Heart right ventricle (tissue), 16 donors: ENCODE results near the gene RNF213. TPM values are rescaled to one million over a fixed set of nuclear protein-coding genes. Genes with fewer than 3 reads are reported as not detected.
"Not testable (repeated sequence)": the region's sequence is repeated elsewhere in the genome, so short reads cannot be mapped to it uniquely, and the experiment has no call there.

Experiments used
- ATAC-seq, 8 donors: fragments of 200-7000 bp; cut with Tn5 transposase; one replicate each; pipeline ENCODE4 v1.9.1; 2020; ENCODE audit warnings: mild to moderate bottlenecking in 8 of 8, moderate library complexity in 8 of 8, moderate number of reproducible peaks in 1 of 8
- DNase-seq, 2 donors: peaks; one replicate each; pipeline ENCODE4 v3.0.0-alpha.2; 2020
- H3K27ac ChIP-seq, 10 donors: fragments of 200-600 bp; sonication (generic) in 2 of 10; one replicate each; pipeline versions ENCODE4 v1.5.0 to v1.8.0; 2020 to 2022; ENCODE audit warnings: mild to moderate bottlenecking in 3 of 10
- H3K27me3 ChIP-seq, 7 donors: fragments of 200-600 bp; one replicate each; pipeline ENCODE4 v1.8.0; 2021 to 2022; ENCODE audit warnings: mild to moderate bottlenecking in 2 of 7
- H3K36me3 ChIP-seq, 9 donors: fragments of 200-600 bp; sonication (generic) in 1 of 9; one replicate each; pipeline versions ENCODE4 v1.5.0 to v1.8.0; 2020 to 2022; ENCODE audit warnings: mild to moderate bottlenecking in 2 of 9
- H3K4me1 ChIP-seq, 9 donors: fragments of 200-600 bp; sonication (generic) in 1 of 9; one replicate each; pipeline versions ENCODE4 v1.5.0 to v1.8.0; 2020 to 2022; ENCODE audit warnings: mild to moderate bottlenecking in 4 of 9
- H3K4me3 ChIP-seq, 10 donors: fragments of 200-600 bp; sonication (generic) in 2 of 10; one replicate each; pipeline versions ENCODE4 v1.5.0 to v1.8.0; 2020 to 2022; ENCODE audit warnings: mild to moderate bottlenecking in 7 of 10, moderate library complexity in 2 of 10
- H3K9me3 ChIP-seq, 11 donors: fragments of 200-600 bp in 10 of 11; sonication (generic) in 2 of 11; one replicate each; pipeline versions ENCODE4 v1.5.0 to v1.8.0; 2013 to 2022; ENCODE audit warnings: mild to moderate bottlenecking in 2 of 11, control low read depth in 1 of 11, moderate library complexity in 1 of 11
- WGBS, 2 donors: extraction: QIAGEN DNeasy Blood & Tissue Kit; methylation state at CpG; one replicate each; pipeline ENCODE4 v1.1.7; 2013; ENCODE audit warnings: inconsistent platforms in 1 of 2; 5-methylcytosine and 5-hydroxymethylcytosine counted together
- intact Hi-C, 10 donors: fragments of 100-400 bp; cut with DNase I; formaldehyde crosslinking; loops; one replicate each; pipeline versions ENCODE4 v1.11.1 to v1.14.2; 2022
- polyA plus RNA-seq, 2 donors: library from polyadenylated mRNA; stranded (reverse); fragments of 200-250 nt; gene quantifications; one replicate each; pipeline ENCODE4 v1.2.3, GENCODE V29; 2013
- total RNA-seq, 10 donors: library from RNA; stranded (reverse); fragmentation: NEBNext Ultra II Directional in 3 of 10; extraction: Animal tissue kit (Norgen Biotek cat#: 25700) in 3 of 10; gene quantifications; one replicate each; pipeline versions ENCODE4 v1.2.1 to v1.2.4, GENCODE V29; 2021 to 2023
- TF ChIP-seq, protein P1 (sequence below), 9 donors: fragments of 200-600 bp; sonication (generic) in 2 of 9; IDR thresholded peaks; one replicate each; pipeline versions ENCODE4 v1.5.0 to v1.8.0; 2021 to 2022; ENCODE audit warnings: antibody characterized with exemption in 9 of 9, mild to moderate bottlenecking in 5 of 9, moderate library complexity in 1 of 9
- donor health status: Arrhythmogenic right ventricular cardiomyopathy.
- donor health status: ischemic (EF 13 %, LVEDD 7.1; RV severe dilation, severe dysfunction).
- donor health status: healthy with polysubstance abuse.
- donor health status: DM: no; HTN: yes; CAD: no.
- donor health status: DM: no; HTN: no; CAD: no.
- donor health status: ischemic (EF 25% LVEDD 6.9; RV normal size, moderate dysfunction).
- donor health status: ischemic (EF 25% LVEDD 5.7; RV mildly dilated, moderate dysfunction).
- donor health status: healthy.
- donor health status: DM: yes; HTN: yes; CAD: no.
- donor health status: Ischemic cardiomyopathy.
- donor health status: ischemic (EF 35%, LVEDD 5.7; RV mildly dilated, moderate dysfunction).
- donor health status: nonischemic (EF 11% LVEDD 7.7; RV severe dilation, severe dysfunction).
- donor health status: DM: yes; HTN: yes; CAD: no.
- donor health status: PGD.
- donor health status: ischemic (EF 29% LVEDD 5.4; RV normal size, mild dysfunction).
- donor health status: nonischemic (EF 23%, LVEDD 6.1; RV moderate dilation, normal function).

The RNF213 gene
- total and polyA plus RNA-seq, 12 donors = 13.1 to 97.0 (median 31.7) TPM

DNA sequence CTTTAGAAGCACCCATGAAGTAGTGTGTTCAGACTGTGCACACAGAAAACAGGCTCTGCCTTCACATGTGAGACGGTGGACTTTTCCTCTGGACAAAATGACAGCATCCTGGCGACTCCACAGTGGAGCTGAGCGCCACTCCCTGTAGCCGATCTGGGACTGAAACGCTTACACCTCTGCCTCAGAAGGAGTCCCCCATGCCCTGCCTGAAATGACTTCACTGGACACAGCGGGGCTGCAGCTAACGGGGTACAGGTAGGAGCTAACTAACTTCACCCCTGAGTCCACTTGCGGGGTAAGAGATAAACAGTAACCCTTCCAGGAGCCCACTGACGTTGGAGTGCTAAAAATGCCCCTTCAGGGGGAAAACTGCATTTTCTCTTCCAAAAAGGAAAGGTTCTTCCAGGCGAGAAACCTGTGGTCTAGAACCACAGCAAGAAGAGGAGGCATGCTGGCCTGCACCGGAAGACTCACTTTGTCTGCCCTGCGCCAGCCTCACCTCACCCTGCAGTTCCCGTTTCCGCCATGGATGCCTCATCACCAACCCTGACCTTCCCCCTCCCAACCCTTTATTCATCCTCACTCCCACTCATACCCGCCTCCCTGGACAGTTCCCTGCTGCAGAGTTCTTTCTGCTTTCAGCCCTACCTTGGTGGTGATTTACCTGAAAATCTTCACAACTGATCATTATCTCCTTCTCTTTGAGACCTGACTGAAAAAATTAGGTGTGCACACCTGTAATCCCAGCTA is 134.9 kb downstream of the RNF213 start:
- H3K27me3 ChIP-seq = no peaks in the 10 kb centered on the region
- DNase-seq (no peak), ATAC-seq (peak in 4 of 8 donors; percentile 9 to 59 (median 24))
- TF ChIP-seq, protein P1, sequence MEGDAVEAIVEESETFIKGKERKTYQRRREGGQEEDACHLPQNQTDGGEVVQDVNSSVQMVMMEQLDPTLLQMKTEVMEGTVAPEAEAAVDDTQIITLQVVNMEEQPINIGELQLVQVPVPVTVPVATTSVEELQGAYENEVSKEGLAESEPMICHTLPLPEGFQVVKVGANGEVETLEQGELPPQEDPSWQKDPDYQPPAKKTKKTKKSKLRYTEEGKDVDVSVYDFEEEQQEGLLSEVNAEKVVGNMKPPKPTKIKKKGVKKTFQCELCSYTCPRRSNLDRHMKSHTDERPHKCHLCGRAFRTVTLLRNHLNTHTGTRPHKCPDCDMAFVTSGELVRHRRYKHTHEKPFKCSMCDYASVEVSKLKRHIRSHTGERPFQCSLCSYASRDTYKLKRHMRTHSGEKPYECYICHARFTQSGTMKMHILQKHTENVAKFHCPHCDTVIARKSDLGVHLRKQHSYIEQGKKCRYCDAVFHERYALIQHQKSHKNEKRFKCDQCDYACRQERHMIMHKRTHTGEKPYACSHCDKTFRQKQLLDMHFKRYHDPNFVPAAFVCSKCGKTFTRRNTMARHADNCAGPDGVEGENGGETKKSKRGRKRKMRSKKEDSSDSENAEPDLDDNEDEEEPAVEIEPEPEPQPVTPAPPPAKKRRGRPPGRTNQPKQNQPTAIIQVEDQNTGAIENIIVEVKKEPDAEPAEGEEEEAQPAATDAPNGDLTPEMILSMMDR (IDR thresholded peaks at IDR 0.05) = no peak
- intact Hi-C loops = no loop called here
- H3K36me3 ChIP-seq = peaks cover 0 to 55% (median 24%) of the 10 kb centered on the region in 9 donors
- no peaks in the 10 kb centered on the region for H3K9me3 ChIP-seq
- H3K4me1 ChIP-seq = peaks cover 0 to 26% (median 14%) of the 10 kb centered on the region in 9 donors
- peak overlapping the region in 2 of 10 donors; percentile 14 to 57 for H3K27ac ChIP-seq
- H3K4me3 ChIP-seq = no peak overlapping the region
- WGBS, 2 donors = 83 to 84% methylated on average over 15 of the region's 15 CpGs

DNA sequence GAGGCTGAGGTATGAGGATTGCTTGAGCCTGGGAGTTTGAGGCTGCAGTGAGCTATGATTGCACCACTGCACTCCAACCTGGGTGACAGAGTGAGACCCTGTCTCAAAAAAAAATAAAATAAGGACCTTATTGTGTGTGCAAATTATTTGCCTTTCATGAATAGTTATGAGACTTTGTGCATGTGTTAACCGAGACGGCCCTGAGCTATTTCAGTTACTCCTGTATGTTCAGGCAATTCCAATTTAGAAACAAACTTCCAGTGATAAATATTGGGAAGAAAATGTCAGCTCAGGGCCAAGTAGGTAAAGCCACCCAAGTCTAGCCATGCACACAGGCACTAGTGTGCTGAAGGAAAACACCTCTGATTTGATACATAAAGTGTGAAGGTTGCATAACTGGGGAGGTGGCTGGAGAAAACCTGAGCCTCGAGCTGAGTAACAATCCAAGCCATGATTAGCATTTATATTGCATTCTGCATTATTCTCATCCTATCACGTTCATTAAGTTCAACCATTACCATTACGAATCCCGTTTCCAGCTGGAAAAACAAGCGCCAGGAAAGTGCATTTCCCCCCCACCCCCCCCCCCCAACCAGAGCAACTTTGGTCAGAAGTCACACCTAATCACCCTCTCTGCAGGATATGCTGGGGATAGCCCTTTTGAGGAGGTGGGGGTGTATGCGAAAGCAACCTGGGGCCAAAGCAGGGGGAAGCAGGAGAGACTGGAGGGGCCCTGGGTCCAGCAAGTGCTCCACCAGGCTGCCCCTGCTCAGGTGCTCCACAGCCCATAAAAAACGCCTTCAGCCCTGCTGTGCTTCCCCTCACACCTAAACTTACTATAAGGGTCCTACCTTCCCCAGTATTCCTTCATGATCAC is 135.7 kb downstream of the RNF213 start:
- ATAC-seq (no peak), DNase-seq (no peak)
- peaks cover 0 to 47% (median 19%) of the 10 kb centered on the region in 9 donors for H3K36me3 ChIP-seq
- no peak overlapping the region for H3K4me3 ChIP-seq
- no peak overlapping the region for H3K27ac ChIP-seq
- intact Hi-C loops = no loop called here
- no peaks in the 10 kb centered on the region for H3K27me3 ChIP-seq
- peaks cover 0 to 26% (median 14%) of the 10 kb centered on the region in 9 donors for H3K4me1 ChIP-seq
- 67 to 71% methylated on average over 9 of the region's 9 CpGs for WGBS, 2 donors
- H3K9me3 ChIP-seq = no peaks in the 10 kb centered on the region
- TF ChIP-seq, protein P1 (IDR thresholded peaks at IDR 0.05) = no peak

DNA sequence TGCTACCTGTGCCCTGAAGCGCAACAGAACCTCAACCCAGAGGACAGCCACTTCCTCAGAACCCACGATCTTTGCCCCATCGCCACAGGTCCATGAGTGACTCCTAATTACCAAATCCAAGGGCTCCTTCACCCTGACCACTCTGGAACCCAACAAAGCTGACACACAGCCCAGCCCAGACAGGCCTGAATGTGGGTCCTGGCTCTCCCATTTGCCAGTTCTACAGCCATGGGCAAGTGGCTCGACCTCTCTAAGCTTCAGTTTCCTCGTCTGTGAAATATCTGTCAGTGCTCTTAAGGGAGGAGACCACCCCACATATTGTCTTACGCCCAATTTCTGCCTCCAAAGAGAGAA is 136.4 kb downstream of the RNF213 start:
- WGBS, 2 donors = 85 to 88% methylated on average over 6 of the region's 6 CpGs
- Histone ChIP-seq H3K27me3 (no peaks in the 10 kb centered on the region), H3K4me3 (no peak overlapping the region), H3K36me3 (peaks cover 0 to 41% (median 14%) of the 10 kb centered on the region in 9 donors), H3K9me3 (no peaks in the 10 kb centered on the region), H3K27ac (no peak overlapping the region), H3K4me1 (peaks cover 0 to 26% (median 14%) of the 10 kb centered on the region in 9 donors)
- TF ChIP-seq, protein P1 (IDR thresholded peaks at IDR 0.05) = no peak
- intact Hi-C loops = no loop called here
- ATAC-seq (no peak), DNase-seq (no peak)

DNA sequence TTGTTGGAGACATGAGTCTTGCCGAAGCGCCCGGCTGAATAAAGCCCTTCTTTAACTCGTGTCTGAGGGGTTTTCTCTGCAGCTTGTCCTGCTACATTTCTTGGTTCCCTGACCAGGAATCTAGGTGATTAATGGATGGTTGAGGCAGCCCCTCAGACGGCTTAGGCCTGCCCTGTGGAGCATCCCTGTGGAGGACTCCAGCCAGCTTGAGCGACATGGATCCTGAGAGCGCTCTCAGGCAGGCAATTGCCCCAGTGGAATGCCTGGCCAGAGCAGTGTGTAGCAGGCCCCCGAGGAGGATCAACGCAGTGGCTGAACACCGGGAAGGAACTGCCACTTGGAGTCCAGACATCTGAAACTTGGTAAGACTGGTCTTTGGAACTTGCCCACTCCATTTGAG is 137.0 kb downstream of the RNF213 start:
- WGBS, 2 donors = 82 to 85% methylated on average over 10 of the region's 10 CpGs
- peaks cover 0 to 26% (median 14%) of the 10 kb centered on the region in 9 donors for H3K4me1 ChIP-seq
- TF ChIP-seq, protein P1 (IDR thresholded peaks at IDR 0.05) = no peak
- peaks cover 0 to 34% (median 13%) of the 10 kb centered on the region in 9 donors for H3K36me3 ChIP-seq
- no peaks in the 10 kb centered on the region for H3K9me3 ChIP-seq
- no peak for DNase-seq
- H3K27ac ChIP-seq = no peak overlapping the region
- no peaks in the 10 kb centered on the region for H3K27me3 ChIP-seq
- ATAC-seq = no peak
- intact Hi-C loops = no loop called here
- H3K4me3 ChIP-seq = no peak overlapping the region

DNA sequence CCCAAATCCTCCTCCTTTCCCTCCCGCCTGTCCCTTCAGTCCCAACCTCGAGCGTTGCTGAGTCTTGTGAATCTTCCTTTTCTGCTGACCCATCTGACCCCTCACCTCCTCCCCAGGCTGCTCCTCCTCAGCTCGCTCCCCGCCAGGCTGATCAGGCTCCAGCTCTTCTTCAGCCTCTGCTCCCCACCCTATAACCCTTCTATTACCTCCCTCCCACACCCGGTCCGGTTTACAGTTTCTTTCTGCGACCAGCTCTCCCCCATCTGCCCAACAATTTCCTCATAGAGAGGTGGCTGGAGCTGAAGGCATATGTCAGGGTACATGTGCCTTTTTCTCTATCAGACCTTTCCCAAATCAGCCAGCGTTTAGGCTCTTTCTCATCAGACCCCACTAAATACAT is 140.4 kb downstream of the RNF213 start:
- H3K27ac ChIP-seq, H3K4me3 ChIP-seq, H3K9me3 ChIP-seq, ATAC-seq, intact Hi-C loops, H3K27me3 ChIP-seq, H3K36me3 ChIP-seq, DNase-seq, H3K4me1 ChIP-seq: not testable (repeated sequence)
- WGBS, 2 donors = 87 to 93% methylated on average over 9 of the region's 9 CpGs

DNA sequence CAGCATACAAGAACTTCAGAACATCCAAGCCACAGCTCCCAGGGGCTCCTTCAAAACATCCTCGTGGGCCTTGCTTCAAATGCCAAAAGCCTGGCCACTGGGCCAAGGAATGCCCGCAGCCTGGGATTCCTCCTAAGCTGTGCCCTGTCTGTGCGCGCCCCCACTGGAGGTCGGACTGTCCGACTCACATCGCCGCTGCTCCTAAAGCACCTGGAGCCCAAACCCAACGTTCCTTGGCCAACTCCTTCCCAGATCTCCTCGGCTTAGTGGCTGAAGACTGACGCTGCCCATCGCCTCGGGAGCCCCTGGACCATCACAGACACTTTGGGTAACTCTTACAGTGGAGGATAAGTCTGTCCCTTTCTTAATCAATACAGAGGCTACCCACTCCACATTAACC is 141.4 kb downstream of the RNF213 start:
- WGBS, 2 donors = 93 to 95% methylated on average over 13 of the region's 13 CpGs
- H3K27me3 ChIP-seq, H3K4me3 ChIP-seq, H3K27ac ChIP-seq, H3K9me3 ChIP-seq, intact Hi-C loops, ATAC-seq, DNase-seq, H3K36me3 ChIP-seq, H3K4me1 ChIP-seq: not testable (repeated sequence)
